Astrocyte of the hippocampus (primary cell): ENCODE measurements around the gene SNCA.

Source experiments
- DNase-seq: peaks from one replicate; pipeline ENCODE4 v3.0.0; 2011; ENCODE audit warnings: low read depth, low spot score

SNCA gene

DNA sequence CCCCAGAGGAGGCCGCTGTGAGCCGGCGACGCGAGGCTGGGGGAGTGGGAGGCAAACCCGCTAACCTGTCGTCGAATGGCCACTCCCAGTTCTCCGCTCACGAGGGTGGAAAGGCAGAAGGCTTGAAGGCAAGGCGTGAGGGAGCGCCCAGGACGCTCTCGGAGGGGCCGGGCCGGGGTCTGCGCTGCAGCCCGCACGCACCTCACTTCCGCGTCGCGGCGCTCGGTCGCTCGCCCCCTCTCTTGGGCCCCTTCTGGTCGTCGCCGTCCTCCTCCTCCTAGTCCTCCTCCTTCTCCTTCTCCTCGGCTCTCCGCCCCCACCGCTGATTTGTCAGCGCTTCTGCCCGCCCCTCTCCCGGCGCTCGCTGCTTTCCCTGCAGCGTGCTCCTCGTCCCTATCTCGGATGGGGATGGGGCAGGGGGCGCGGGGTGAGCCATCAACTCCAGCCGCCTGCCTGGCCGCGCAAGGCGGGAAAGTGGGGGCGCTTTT lies at the start of gene SNCA:
Gene SNCA, minus strand, starts transcription at position 265 of the 488 bp plus-strand sequence. CDS start 1,494 bp downstream, outside the sequence.
- peak; percentile 88 for DNase-seq

DNA sequence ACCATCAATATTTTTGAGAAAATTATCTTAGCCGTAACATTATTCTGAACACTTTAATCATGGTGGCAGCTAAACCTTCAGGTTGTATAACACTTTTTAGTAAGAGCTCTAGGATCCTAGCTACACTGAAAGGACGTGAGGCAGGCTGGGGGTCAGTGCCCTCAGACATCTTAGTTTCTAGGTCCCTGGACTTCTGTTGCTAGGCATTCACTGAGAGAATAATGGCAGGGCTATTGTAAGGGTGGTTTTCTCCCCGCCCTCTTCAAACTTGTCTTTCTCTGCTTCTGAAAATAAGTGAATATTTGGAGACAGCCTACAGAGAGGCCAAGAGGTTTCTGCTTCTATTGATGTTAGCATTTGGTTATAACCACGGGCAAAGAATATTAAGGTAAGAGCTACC lies 42.3 kb upstream of the SNCA start:
- DNase-seq, result no peak

GRCh38 chr4:89878611-89879010 lies 41.6 kb upstream of the SNCA start:
- DNase-seq, result no peak

DNA sequence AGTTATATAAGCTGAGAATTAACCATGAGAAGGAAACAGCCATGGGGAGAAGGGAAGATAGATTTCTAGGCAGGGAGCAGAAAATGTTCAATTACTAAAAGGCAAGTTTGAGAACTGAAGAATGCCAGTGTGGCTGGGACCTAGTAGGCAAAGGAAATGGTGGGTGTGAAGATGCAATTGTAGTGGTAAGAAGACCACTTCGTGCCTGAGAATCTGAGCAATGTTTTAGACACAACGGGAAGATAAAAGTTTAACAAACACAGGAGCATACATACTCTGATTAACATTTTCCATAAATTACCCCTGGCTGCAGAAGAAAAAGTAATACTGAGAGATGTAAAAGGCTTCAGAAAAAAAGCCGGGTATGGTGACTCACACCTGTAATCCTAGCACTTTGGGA lies 39.6 kb upstream of the SNCA start:
- no peak for DNase-seq

DNA sequence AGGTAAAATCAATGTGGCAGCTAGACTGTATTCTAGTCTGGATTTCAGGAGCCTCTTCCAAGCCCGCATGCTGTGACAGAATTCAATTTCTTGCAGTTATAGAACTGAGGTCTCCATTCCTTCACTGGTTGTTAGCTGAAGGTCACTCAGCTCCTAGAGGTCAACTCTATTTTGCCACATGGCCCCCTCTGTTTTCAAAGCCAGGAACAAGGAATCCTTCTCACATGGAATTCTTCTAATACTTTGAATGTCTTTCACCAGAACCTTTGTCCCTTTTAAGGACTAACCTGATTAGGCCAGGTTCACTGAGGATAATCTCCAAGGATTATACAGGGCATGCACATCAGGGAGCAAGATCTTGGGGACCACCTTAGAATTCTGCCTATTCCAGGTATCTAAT lies 34.2 kb upstream of the SNCA start:
- DNase-seq, result no peak

DNA sequence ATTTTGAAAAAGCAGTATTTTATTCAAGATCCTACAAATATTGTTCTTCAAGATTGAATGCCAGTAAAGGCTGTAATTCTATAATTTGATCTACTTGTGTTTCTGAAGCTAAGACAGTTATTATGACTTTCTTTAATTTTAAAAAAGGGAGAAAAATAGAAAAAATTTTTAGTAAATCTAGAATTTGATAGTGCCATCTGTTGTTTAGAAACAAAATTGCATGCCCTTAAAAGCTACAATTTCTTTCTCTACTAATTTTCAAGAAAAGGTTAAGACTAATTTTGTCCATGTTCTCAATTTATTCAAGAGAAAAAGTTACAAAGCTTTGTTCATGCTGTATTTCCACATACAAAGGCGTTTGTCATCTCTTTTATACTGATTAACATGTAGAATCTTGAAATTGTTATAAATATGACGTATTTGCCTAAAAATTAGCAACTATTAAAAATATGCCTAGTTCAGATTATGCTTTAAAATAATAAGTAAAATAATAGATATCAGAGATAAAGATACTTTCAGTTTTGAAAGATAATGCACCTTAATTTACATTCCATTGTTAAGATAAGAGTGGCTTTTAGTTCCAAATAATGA lies 32.1 kb upstream of the SNCA start:
- peak; percentile 10 for DNase-seq

- no peak for DNase-seq
These were observed 31.3 kb upstream of the SNCA start for GRCh38 chr4:89868276-89868675.

GRCh38 chr4:89863533-89863932 lies 26.6 kb upstream of the SNCA start:
- no peak for DNase-seq

DNA sequence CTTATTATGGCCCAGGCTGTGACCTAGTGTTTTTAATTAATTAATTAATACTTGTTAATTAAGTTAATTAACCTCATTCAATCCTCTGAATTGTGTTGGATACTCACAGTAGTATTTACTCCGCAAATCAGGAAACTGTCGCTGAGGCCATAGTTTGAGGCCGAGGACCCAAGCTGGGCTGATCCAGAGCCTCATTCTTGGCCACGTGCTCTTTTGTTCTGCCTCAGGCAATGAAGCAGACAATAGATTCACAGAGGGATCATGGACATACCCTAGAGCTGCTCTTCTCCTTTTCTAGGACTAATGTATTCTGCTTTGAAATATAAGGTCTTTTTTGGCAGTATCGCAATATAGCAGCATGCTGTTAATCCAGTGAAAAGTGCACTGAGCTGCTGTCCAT lies 24.0 kb upstream of the SNCA start:
- no peak for DNase-seq

DNA sequence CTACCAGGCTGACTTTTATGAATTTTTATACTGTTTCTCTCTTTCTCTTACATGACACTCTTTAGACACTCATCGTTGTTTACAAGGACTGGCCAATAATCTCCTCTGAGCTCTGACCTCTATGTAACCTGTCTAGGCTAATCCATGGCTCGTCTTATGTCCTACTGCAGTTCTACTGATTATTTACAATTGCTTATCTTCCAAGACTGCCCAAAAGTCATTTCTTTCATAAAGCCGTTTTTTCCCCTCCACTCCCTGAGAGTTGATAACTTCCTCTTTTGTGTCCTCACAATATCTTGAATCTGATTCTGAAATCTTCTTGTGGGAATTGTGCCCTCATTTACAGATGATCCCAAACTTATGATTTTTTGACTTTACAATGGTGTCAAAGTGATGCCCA lies 18.3 kb upstream of the SNCA start:
- no peak for DNase-seq

- DNase-seq, result no peak
These were observed 10.8 kb upstream of the SNCA start for GRCh38 chr4:89847571-89848325.

DNA sequence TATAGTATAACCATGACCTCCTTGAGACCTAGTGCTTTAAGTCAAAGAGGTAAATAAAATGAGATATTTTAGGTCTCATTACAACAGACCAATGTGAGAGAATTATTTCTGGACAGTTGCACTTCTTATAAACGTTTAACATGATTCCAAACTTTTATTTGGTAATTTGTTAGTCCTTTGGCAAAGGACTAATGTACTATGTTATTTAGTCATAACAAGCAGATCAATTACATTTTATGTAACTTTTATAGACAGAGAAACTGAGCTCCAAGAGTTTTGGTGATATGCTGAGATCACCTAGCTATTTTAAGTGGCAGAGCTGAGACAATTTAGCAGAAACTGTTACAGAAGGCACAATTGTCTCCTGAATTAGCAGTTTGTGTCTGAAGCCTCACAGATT lies 2.6 kb upstream of the SNCA start:
- DNase-seq, result no peak

- peak; percentile 16 for DNase-seq
These were observed 1.0 kb upstream of the SNCA start for GRCh38 chr4:89837993-89838390.

DNA sequence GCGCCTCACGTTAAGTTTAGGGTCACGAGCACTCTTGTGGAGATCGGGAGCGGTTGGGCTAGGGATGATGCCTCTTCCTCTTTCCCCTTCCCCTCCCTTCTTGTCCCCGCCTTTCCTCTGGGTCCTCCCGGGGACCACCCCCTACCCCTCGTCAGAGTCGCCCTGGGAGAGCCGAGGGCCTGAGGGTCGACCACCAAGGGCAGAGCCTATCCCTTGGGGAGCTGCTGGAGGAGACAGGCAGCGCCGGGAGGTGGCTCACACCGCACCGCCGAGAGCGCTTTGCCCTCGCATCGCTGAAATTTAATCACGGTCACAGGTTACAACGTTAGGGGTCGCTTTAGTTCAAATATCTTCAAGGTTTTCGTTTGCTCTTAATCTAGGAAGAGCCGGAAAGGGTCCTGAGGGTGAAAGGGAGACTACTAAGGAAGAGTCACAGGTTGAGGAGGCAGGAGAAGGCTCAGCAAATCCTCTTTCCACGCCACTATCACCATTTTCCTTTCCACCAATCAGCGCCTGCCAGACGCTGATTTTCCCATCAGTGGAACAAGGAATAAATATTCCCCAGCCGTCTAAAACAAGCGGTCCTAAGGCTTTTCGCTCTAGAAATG lies 528 bp upstream of the SNCA start:
- peak; percentile 61 for DNase-seq

- peak; percentile 26 for DNase-seq
These were observed 773 bp downstream of the SNCA start for GRCh38 chr4:89836031-89836745.

DNA sequence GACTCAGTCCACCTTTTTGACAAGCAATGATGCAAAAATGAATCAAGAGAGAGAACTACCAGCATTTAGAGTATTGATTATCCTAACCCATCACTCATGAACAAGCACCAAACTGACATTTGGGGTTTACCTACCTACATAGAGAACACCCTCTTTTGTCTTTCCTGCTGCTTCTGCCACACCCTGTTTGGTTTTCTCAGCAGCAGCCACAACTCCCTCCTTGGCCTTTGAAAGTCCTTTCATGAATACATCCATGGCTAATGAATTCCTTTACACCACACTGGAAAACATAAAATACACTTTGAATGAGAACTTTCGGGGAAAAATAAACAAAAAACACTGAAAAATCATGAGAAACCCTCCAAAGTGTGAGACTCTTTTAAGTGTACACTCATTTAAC lies 1.5 kb downstream of the SNCA start:
- peak; percentile 33 for DNase-seq

DNA sequence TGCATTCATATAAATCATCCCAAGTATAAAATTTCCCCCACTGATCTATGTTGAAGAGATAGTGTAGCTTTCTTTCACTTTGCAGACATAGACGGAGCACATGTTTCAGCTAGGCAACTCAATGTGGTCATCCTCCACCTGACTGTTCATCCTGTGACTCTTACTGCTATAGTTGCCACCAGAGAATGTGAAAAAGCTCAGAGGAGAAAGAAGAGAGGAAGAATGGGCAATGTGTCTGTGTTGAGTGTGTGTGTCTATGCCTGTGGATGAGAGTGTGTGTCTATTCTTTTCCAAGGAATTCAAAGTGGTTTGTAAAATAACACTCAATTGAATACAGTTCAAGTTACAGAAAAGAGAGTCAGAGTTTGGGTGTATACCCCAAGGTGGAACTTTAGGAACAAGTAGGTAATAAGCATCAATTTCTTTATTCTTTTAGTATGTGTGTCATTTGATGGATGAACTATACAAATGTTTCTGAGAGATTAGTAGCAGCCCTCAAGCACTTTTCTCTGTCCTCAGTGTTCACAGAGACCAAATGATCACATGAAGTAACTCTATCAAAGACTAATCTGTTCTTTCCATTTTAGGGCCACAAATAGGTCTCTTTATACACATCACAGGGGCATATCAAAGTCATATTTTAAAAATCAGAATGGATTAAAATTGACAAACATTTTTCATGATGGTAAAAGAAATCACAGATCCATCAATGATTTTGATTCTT lies 2.3 kb downstream of the SNCA start:
- no peak for DNase-seq

GRCh38 chr4:89829470-89830138 lies 7.4 kb downstream of the SNCA start:
- peak; percentile 15 for DNase-seq

- DNase-seq, result peak; percentile 49
These were observed 13.5 kb downstream of the SNCA start for GRCh38 chr4:89823416-89823815.

DNA sequence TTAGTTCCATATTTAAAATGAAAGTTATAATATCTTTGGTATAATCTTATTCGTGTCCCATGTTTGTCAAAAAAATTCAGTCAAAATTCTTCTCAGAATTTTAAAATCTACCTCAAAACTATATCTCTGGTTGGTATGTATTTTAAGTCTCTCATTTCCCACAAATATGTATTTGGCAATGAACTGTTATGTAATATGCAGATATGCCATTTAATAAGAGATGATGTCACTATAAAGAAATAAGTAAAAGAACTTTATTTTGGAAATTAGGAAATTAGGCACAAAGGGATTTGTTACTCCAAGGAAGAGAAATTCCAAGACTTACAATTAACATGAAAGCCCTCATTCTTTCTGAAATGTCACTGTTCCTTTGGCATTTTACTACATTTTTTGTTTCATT lies 15.3 kb downstream of the SNCA start:
- DNase-seq, result no peak

DNA sequence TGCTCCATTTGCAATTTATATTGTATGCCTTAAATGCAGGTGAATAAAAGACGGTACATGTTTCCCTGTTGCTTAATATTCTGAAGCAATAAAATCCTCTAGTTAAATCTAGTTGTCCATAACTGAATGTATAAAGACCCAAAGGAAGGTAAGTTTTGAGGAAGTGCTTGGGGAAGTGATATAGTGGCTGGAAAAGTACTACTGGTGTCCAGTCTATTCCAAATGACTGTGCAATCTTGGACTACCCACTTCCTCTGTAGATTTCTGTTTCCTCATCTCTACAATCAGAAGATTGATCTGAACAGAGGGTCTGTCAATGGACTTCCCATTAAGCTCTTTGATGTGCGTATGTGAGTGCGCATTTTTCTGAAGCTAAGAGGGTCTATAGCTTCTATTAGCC lies 17.0 kb downstream of the SNCA start:
- no peak for DNase-seq
